Ishikawa (cell line): ENCODE measurements around the gene FAM222B.

ENCODE experiments used
- CREB1 ChIP-seq: IDR thresholded peaks from 2 replicates; pipeline ENCODE4 v1.6.1; 2012; ENCODE audit warnings: low read depth
- EGR1 ChIP-seq: IDR thresholded peaks from 2 replicates; pipeline ENCODE4 v1.6.1; 2012
- EP300 ChIP-seq: IDR thresholded peaks from 2 replicates; pipeline ENCODE4 v1.6.1; 2012; ENCODE audit warnings: borderline replicate concordance
- FOXM1 ChIP-seq: IDR thresholded peaks from 2 replicates; pipeline ENCODE4 v1.6.1; 2012; ENCODE audit warnings: low read depth, borderline replicate concordance
- MAX ChIP-seq: IDR thresholded peaks from 2 replicates; pipeline ENCODE4 v1.6.1; 2012
- NFIC ChIP-seq: IDR thresholded peaks from 2 replicates; pipeline ENCODE4 v1.6.1; 2012
- RAD21 ChIP-seq: IDR thresholded peaks from 2 replicates; pipeline ENCODE4 v1.6.1; 2012; ENCODE audit warnings: low read depth
- REST ChIP-seq: IDR thresholded peaks from 2 replicates; pipeline ENCODE4 v1.6.1; 2012; ENCODE audit warnings: low read depth, mild to moderate bottlenecking
- TAF1 ChIP-seq: IDR thresholded peaks from 2 replicates; pipeline ENCODE4 v1.6.1; 2012; ENCODE audit warnings: low read depth, mild to moderate bottlenecking
- TCF12 ChIP-seq: IDR thresholded peaks from 2 replicates; pipeline ENCODE4 v1.6.1; 2012; ENCODE audit warnings: low read depth
- TEAD4 ChIP-seq: IDR thresholded peaks from 2 replicates; pipeline ENCODE4 v1.6.1; 2012
- USF1 ChIP-seq: IDR thresholded peaks from 2 replicates; pipeline ENCODE4 v1.6.1; 2012
- YY1 ChIP-seq: IDR thresholded peaks from 2 replicates; pipeline ENCODE4 v1.6.1; 2012; ENCODE audit warnings: low read depth

GRCh38 chr17:28725660-28726225, 116.8 kb downstream of the FAM222B start:
- TF ChIP-seq TAF1 (peak; percentile 64), EP300 (peak; percentile 42), MAX (peak; percentile 98), NFIC (peak; percentile 72), RAD21 (no peak; the same call in 1 of the 2 replicates), YY1 (peak; percentile 78), REST (no peak), TCF12 (peak; percentile 64), USF1 (peak; percentile 70), CREB1 (no peak), TEAD4 (0 out of 2 replicates have a peak, but pooled peaks have one; percentile 47), EGR1 (no peak), FOXM1 (0 out of 2 replicates have a peak, but pooled peaks have one; percentile 6)
